GM19043 (cell line): ENCODE measurements around the gene LOC128125822.
"Not testable (repeated sequence)": the region's sequence is repeated elsewhere in the genome, so short reads cannot be mapped to it uniquely, and the experiment has no call there.

Source experiments
- ATAC-seq: cut with Tn5 transposase; IDR thresholded peaks from one replicate; pipeline ENCODE4 v1.9.1; 2021; ENCODE audit warnings: low read depth; ENCODE audit not compliant: unreplicated experiment

The LOC128125822 gene

DNA sequence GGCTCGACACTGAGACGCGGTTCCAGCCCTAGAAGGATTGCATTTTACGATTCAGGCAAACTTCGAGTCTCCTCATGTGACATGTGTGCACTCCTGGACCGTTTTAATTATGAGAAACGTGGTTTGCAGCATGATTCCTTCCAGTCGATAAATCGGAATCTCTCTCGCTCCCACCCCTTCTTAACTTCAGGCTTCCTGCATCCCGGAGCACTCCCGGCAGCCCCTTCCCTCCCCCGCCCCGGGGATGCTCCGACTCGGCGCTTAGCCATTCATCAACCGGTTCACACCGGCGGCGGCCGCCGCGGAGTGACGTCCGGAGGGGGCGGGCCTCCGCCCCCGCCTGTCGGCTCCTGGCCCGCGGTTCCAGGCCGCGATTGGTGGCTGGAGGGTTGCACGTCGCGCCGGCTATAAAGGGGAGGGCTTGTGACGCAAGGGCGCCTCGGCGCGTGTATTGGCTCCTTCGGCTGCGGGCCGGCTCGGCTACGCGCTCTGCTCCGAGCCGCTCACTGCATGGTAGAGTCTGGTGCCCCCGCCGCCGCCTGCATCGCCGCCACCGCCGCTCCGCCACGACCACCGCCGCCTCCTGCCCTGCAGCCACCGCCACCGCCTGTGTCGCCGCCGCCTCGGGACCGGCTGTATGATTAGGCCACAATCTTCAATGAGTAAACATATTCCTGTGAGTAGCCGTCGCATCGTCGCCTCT lies at the start of gene LOC128125822, which contains the start of gene PTP4A1:
LOC128125822 (plus strand) TSS at position 437 of the 703 bp plus-strand sequence.
PTP4A1 (plus strand) TSS at position 437 of the 703 bp plus-strand sequence. CDS start 4,401 bp downstream, outside the sequence.
- peak; percentile 85 for ATAC-seq

DNA sequence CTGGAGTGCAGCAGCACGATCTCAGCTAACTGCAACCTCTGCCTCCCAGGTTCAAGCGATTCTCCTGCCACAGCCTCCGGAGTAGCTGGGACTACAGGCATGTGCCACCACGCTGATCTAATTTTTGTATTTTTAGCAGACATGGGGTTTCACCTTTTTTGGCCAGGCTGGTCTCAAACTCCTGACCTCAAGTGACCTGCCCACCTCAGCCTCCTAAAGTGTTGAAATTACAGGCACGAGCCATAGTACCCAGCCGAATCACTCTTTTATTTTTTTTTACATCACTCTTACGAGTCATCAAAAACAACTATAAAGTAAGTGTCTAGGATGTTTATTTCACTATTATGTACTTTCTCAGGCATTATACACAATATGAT lies 49.4 kb upstream of the LOC128125822 start:
- ATAC-seq, result not testable (repeated sequence)

DNA sequence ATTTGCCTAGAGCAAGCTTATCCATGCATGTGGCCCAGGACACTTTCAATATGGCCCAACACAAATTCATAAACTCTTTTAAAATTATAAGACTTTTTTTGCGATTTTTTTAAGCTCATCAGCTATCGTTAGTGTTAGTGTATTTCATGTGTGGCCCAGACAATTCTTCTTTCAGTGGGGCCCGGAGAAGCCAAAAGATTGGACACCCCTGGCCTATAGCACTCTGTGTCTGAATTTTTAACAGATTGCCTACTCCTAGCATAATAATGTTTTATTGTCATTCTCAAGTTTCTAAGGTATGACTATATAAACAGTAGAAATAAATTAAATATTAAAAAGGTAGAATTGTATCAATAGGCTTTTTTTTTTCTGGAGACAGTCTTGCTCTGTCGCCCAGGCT lies 48.6 kb upstream of the LOC128125822 start:
- ATAC-seq, result no peak

DNA sequence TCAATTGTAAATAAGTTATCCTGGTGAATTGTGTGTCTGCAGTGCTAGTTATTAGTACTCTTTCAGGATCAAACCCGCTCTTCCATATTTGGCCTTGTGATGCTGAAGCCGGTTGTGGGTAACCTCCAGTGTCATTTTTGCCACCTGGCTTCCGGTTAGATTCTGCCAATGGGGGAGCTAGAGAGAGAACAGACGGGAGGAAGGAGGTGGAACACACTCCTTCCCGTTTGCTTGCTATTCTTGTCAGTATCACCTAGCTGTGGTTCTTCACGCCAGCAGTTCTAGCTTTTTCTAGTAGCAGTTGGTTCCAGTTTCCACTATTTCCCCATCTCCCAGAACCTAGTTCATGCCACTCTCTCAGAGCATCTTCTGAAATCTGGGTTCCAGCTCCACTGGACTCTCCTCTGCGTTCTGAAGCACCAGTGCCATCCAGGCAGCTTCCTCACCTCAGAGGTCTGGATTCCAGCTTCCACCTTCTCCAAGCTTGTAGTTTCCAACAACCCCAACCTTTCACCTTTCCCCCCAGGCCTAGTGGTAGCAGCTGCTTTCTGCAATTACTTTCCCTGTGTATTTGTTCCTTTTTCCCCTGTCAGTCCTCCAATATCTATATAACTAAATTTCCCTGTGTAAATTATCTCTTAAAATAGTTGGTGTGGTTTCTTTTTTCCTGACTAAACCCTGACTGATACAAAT lies 46.9 kb upstream of the LOC128125822 start:
- ATAC-seq, result no peak

GRCh38 chr6:63526931-63527330 lies 45.3 kb upstream of the LOC128125822 start:
- no peak for ATAC-seq

DNA sequence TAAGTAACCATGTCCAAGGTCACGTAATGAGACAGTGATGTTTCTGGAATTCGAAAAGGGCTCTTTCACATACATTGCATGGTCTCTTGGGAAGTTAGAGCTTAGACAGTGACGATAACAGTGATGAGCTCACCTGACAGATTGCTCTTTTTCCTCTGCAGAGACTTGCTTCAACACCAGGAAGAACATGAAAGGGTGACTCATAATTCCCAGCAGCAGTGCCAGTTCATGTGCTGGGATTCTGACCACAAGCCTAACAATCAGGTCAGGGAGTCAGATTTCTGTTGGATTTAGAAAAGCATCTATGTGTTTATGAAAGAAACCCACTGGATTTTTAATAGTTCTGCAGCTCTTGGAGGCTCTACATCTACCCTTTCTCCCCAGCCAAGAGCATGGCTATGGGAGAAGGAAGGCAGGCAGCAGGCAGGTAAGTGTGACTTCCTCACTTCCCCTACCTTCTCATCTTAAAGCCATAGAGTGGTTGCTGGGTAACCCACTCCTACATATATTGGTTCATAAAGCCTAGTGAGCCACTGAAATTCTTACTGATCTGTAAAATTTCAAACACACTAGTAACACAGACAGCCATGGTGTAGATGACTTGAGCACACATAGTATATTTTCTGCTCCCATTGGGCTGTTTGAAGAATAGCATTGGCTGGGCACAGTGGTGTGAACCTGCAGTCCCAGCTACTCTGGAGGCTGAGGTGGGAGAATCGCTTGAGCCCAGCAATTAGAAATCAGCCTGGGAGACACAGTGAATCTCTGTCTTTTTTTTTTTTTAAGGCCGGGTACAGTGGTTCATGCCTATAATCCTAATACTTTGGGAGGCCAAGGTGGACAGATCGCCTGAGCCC lies 44.4 kb upstream of the LOC128125822 start:
- no peak for ATAC-seq

DNA sequence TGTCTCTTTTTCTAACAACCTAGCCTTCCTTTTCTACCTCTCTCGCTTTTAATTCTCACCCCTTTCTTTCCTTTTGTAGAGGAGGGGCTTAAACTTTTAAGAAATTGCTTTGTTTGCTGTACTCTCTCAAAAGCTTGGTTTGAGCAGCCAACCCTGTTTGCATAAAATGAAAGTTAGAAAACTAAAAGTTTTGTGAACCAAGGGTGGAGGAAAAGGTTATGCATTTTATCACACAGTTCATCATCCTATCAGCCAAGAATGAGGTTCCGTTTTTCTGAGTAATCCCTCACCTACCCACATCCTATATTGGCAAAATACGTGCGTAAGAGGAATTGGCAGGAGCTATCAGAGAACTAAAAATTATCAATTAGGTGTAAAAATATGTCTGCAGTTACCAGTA lies 42.8 kb upstream of the LOC128125822 start:
- ATAC-seq, result no peak

DNA sequence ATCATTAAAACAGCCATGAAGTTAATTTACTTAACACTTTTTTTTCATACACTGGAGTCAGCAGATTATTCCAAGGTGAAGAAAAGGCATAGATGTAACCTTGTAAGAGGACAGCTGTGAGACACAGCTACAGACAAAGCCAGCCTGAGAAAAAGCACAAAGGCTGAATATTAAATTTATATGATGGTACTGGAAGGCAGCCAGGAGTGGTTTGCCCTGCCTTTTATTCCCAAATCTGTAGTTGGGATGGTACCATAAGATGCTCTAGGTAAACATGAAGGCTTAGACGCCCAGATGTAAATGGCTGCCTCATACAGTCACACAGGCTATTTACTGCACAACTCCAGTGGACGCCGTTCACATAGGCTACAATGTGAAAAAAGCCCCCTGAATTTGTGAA lies 42.1 kb upstream of the LOC128125822 start:
- no peak for ATAC-seq

GRCh38 chr6:63530991-63531390 lies 41.3 kb upstream of the LOC128125822 start:
- ATAC-seq, result no peak

GRCh38 chr6:63533026-63533425 lies 39.3 kb upstream of the LOC128125822 start:
- ATAC-seq, result no peak

GRCh38 chr6:63533952-63534351 lies 38.3 kb upstream of the LOC128125822 start:
- ATAC-seq, result no peak

GRCh38 chr6:63537201-63537958 lies 34.9 kb upstream of the LOC128125822 start:
- ATAC-seq, result peak; percentile 73

GRCh38 chr6:63537959-63538300 lies 34.4 kb upstream of the LOC128125822 start:
- ATAC-seq, result no peak

- ATAC-seq, result no peak
Observed at GRCh38 chr6:63538550-63538949, 33.7 kb upstream of the LOC128125822 start.

DNA sequence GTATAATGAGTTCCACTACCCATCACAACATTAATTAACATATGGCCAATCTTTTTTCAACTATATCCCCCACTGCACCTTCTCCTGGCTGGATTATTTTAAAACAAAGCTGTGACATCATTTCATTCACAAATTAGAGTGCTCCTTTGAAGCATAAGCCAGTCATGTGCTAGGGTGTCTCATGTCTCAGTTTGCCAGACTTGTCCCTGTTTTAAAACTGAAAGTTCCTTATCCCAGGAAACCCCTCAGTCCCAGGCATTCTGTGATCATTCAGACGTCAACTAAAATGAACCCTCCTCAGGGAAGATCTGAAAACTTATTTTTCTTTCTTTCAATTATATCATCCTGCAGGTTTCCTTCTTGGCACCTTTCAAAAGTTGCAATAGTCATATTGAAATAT lies 29.3 kb upstream of the LOC128125822 start:
- ATAC-seq, result no peak

DNA sequence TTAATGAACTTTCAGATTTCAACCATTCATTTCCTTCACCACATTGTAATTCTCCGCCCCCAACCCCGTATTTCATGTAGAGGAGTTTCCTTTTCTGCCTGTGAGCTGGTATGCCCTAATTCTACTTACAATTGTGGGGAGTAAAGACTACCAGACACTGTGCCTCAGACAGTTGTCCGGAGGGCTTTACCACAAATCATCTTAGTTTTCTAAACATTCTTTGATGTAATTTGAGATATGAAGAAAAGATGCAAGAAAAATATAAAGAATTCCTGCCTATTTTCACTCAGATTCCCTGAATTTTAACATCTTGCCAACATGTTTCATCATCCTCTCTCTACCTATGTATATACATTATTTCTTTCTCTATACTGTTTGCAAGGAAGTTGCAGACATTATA lies 28.3 kb upstream of the LOC128125822 start:
- no peak for ATAC-seq

DNA sequence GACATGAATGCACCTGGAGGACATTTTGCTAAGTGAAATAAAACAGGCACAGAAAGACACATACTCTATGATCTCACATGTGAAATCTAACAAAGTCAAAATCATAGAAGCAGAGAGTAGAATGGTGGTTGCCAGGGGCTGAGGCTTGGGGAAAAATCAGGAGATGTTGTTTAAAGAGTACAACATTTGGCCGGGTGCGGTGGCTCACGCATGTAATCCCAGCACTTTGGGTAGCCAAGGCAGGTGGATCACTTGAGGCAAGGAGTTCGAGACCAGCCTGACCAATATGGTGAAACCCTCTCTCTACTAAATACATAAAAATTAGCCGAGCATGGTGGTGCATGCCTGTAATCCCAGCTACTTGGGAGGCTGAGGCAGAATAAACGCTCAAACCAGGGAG lies 26.0 kb upstream of the LOC128125822 start:
- no peak for ATAC-seq

DNA sequence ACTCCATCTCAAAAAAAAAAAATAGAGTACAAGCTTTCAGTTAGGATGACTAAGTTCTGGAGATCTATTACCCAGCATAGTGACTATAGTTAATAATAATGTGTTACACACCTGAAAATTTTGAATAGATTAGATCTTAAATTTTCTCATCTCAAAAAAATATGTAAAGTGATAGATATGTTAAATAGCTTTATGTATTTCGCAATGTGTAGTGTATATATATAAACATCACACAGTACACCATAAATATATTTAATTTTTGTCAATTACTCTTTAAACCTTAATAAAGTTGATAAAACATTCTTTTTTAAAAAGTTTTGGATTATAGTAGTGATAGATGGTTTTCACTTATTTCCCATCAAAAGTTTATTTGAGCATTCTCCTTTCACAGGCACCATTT lies 25.6 kb upstream of the LOC128125822 start:
- ATAC-seq, result no peak

DNA sequence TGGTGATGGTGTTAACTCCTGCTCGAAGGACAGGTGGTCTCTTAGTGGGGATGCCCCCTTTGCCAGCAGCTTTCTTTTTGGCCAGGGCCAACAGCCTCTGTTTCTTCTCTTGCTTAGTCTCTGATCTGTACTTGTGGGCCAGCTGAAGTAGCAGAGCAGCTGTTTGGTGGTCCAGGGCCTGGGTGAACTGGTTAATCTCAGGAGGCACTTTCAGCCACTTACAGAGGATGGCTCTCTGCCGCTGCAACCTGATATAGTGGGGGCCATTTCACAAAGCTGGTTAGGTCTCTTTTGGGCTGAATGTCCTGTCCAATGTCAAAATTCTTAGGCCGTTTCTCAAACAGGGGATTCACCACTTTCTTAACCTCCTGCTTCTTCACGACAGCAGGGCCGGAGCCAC lies 23.2 kb upstream of the LOC128125822 start:
- ATAC-seq, result no peak

DNA sequence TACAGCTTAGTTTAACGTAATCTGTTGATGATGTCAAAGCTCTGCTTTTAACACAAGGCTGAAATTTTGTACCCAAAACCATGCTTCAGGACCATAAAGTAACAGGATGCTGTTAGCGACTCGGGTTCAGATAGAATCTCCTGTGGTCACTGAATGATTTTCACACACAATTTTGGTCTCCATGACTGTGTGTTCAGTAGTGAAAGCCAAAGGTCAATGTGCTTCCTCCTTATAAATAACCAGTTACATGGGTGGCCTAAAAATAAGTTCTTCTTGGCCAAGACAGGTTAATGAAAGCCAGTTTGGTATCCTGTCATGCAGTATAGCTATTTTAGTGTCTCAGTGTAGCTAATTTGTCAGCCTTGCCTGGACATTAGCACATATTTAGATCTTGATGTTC lies 19.1 kb upstream of the LOC128125822 start:
- ATAC-seq, result peak; percentile 99

- no peak for ATAC-seq
Observed at GRCh38 chr6:63553900-63554299, 18.4 kb upstream of the LOC128125822 start.
